H9 (cell line): ENCODE results near the gene TFIP11. TPM values are rescaled to one million over a fixed set of nuclear protein-coding genes. Genes with fewer than 3 reads are reported as not detected.

Experiments
- DNase-seq: peaks from one replicate; pipeline ENCODE4 v3.0.0-alpha.2; 2017
- H2AFZ ChIP-seq: one replicate; pipeline ENCODE4 v1.6.1; 2013; ENCODE audit warnings: mild to moderate bottlenecking, low read length, control low read depth, moderate library complexity
- H2AK5ac ChIP-seq: 2 replicates; pipeline ENCODE4 v1.6.1; 2013; ENCODE audit warnings: low read length, control low read depth, mixed read lengths; ENCODE audit not compliant: insufficient read length
- H2BK120ac ChIP-seq: one replicate; pipeline ENCODE4 v1.6.1; 2013; ENCODE audit warnings: low read depth, mild to moderate bottlenecking, low read length, control low read depth, inconsistent platforms; ENCODE audit not compliant: poor library complexity, severe bottlenecking
- H2BK12ac ChIP-seq: 2 replicates; pipeline ENCODE4 v1.6.1; 2013; ENCODE audit warnings: low read length, control low read depth, mixed read lengths, low read depth; ENCODE audit not compliant: insufficient read length
- H2BK15ac ChIP-seq: 2 replicates; pipeline ENCODE4 v1.6.1; 2013; ENCODE audit warnings: low read depth, low read length, control low read depth
- H2BK20ac ChIP-seq: one replicate; pipeline ENCODE4 v1.6.1; 2013; ENCODE audit warnings: low read depth, mild to moderate bottlenecking, low read length, control low read depth, inconsistent platforms; ENCODE audit not compliant: poor library complexity, severe bottlenecking
- H2BK5ac ChIP-seq: 2 replicates; pipeline ENCODE4 v1.6.1; 2013; ENCODE audit warnings: low read length, control low read depth, mixed read lengths; ENCODE audit not compliant: insufficient read length
- H3K14ac ChIP-seq: 2 replicates; pipeline ENCODE4 v1.6.1; 2013; ENCODE audit warnings: low read length, control low read depth; ENCODE audit not compliant: insufficient read depth
- H3K18ac ChIP-seq: 2 replicates; pipeline ENCODE4 v1.6.1; 2013; ENCODE audit warnings: low read depth, mild to moderate bottlenecking, mixed read lengths, low read length, control low read depth; ENCODE audit not compliant: insufficient read length
- H3K23ac ChIP-seq: 2 replicates; pipeline ENCODE4 v1.6.1; 2013; ENCODE audit warnings: low read length, control low read depth, mixed read lengths, low read depth; ENCODE audit not compliant: insufficient read length
- H3K23me2 ChIP-seq: 2 replicates; pipeline ENCODE4 v1.6.1; 2013; ENCODE audit warnings: low read depth, mild to moderate bottlenecking, mixed read lengths, low read length, control low read depth; ENCODE audit not compliant: insufficient read length, poor library complexity, severe bottlenecking
- H3K27ac ChIP-seq: 2 replicates; pipeline ENCODE4 v1.5.1; 2013; ENCODE audit warnings: low read length, control low read depth, mixed read lengths, low read depth; ENCODE audit not compliant: insufficient read length
- H3K27me3 ChIP-seq: 2 replicates; pipeline ENCODE4 v1.6.1; 2013; ENCODE audit warnings: low read length, control low read depth, inconsistent platforms; ENCODE audit not compliant: insufficient read depth
- H3K4ac ChIP-seq: 2 replicates; pipeline ENCODE4 v1.6.1; 2013; ENCODE audit warnings: low read depth, mild to moderate bottlenecking, control low read depth, inconsistent platforms, low read length, moderate library complexity
- H3K4me1 ChIP-seq: 2 replicates; pipeline ENCODE4 v1.6.1; 2013; ENCODE audit warnings: low read length, control low read depth, inconsistent platforms; ENCODE audit not compliant: insufficient read depth
- H3K4me2 ChIP-seq: 2 replicates; pipeline ENCODE4 v1.6.1; 2013; ENCODE audit warnings: low read length, control low read depth, mixed read lengths; ENCODE audit not compliant: insufficient read length, insufficient read depth
- H3K56ac ChIP-seq: 2 replicates; pipeline ENCODE4 v1.6.1; 2013; ENCODE audit warnings: low read depth, mild to moderate bottlenecking, mixed read lengths, low read length, control low read depth; ENCODE audit not compliant: insufficient read length
- H3K79me1 ChIP-seq: 2 replicates; pipeline ENCODE4 v1.6.1; 2013; ENCODE audit warnings: low read depth, mild to moderate bottlenecking, moderate library complexity, low read length, control low read depth, inconsistent platforms; ENCODE audit not compliant: insufficient read depth, poor library complexity, severe bottlenecking
- H3K79me2 ChIP-seq: 2 replicates; pipeline ENCODE4 v1.6.1; 2013; ENCODE audit warnings: low read length, control low read depth, inconsistent platforms; ENCODE audit not compliant: insufficient read depth
- H3K9ac ChIP-seq: 2 replicates; pipeline ENCODE4 v1.6.1; 2013; ENCODE audit warnings: low read length, control low read depth, mixed read lengths; ENCODE audit not compliant: insufficient read length; ENCODE audit errors: extremely low read depth
- H3K9me3 ChIP-seq: one replicate; pipeline ENCODE4 v1.6.1; 2013; ENCODE audit warnings: low read depth, low read length, inconsistent platforms; ENCODE audit not compliant: control insufficient read depth
- H3T11ph ChIP-seq: one replicate; pipeline ENCODE4 v1.6.1; 2013; ENCODE audit warnings: mild to moderate bottlenecking, low read length, control low read depth, inconsistent platforms
- H4K20me1 ChIP-seq: one replicate; pipeline ENCODE4 v1.6.1; 2013; ENCODE audit not compliant: control insufficient read depth, insufficient read length, insufficient read depth
- H4K5ac ChIP-seq: 2 replicates; pipeline ENCODE4 v1.6.1; 2013; ENCODE audit warnings: low read depth, mild to moderate bottlenecking, mixed read lengths, low read length, control low read depth; ENCODE audit not compliant: insufficient read length
- H4K8ac ChIP-seq: replicated peaks from 2 replicates; pipeline ENCODE4 v1.6.1; 2013; ENCODE audit warnings: low read length, control low read depth, mixed read lengths, low read depth; ENCODE audit not compliant: insufficient read length
- H4K91ac ChIP-seq: 2 replicates; pipeline ENCODE4 v1.6.1; 2013; ENCODE audit warnings: low read depth, mild to moderate bottlenecking, moderate library complexity, mixed read lengths, low read length, control low read depth; ENCODE audit not compliant: insufficient read length
- H3K27ac Mint-ChIP-seq, 3 experiments: 2 replicates in 2 of 3; 3 replicates in 1 of 3; pipeline ENCODE4 v1.8.0; 2020 to 2021; ENCODE audit warnings: mixed read lengths in 3 of 3, mild to moderate bottlenecking in 1 of 3, moderate library complexity in 1 of 3
- H3K27me3 Mint-ChIP-seq: 2 replicates; pipeline ENCODE4 v1.8.0; 2021; ENCODE audit warnings: low read depth, mild to moderate bottlenecking, moderate library complexity, mixed read lengths
- H3K36me3 Mint-ChIP-seq, 3 experiments: 2 replicates in 2 of 3; 3 replicates in 1 of 3; pipeline ENCODE4 v1.8.0; 2020 to 2021; ENCODE audit warnings: low read depth in 3 of 3, mixed read lengths in 3 of 3; ENCODE audit not compliant: insufficient read depth in 1 of 3
- H3K4me1 Mint-ChIP-seq, 2 experiments: 2 replicates each; pipeline ENCODE4 v1.8.0; 2020; ENCODE audit warnings: mixed read lengths in 2 of 2
- H3K4me3 Mint-ChIP-seq, 2 experiments: 2 replicates in 1 of 2; 3 replicates in 1 of 2; pipeline ENCODE4 v1.8.0; 2020 to 2021; ENCODE audit warnings: mild to moderate bottlenecking in 2 of 2, mixed read lengths in 2 of 2, moderate library complexity in 1 of 2
- H3K9me3 Mint-ChIP-seq, 2 experiments: 2 replicates in 1 of 2; 3 replicates in 1 of 2; pipeline ENCODE4 v1.8.0; 2020; ENCODE audit warnings: mild to moderate bottlenecking in 2 of 2, mixed read lengths in 2 of 2, moderate library complexity in 1 of 2
- total RNA-seq: library from RNA; stranded (reverse); gene quantifications from 2 replicates; pipeline ENCODE4 v1.2.1, GENCODE V29; 2021
- TF ChIP-seq, protein P1 (sequence below): fragments of 200-600 bp; sonication (generic); conservative IDR thresholded peaks from 3 replicates; pipeline ENCODE4 v1.8.0; 2021; ENCODE audit warnings: antibody characterized with exemption, mild to moderate bottlenecking

TFIP11 gene
- total RNA-seq, 1 experiment from 2014 or later: 36.4 TPM

DNA sequence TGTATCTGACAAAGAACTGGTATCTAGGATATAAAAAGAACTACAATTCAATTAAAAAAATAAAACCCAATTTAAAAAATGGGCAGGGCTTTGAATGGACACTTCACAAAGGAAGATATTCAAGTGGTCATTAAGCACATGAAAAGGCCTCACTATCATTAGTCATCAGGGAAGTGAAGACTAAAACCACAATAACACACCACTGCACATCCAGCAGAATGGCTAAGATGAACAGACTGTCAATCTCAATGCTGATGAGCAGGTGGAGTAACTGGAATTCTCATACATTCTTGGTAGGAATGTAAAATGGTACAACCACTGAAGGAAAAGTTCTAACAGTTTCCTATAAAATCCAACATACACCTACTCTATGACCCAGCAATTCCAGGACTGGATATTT is 37.6 kb downstream of the TFIP11 start:
- Mint-ChIP-seq H3K27ac (no peak overlapping the region), H3K4me3 (no peak overlapping the region), H3K27me3 (peaks cover 2% of the 10 kb centered on the region; the same call in 1 of the 2 replicates), H3K4me1 (peaks cover 2 to 4% of the 10 kb centered on the region in 2 experiments), H3K9me3 (no peaks in the 10 kb centered on the region), H3K36me3 (peaks cover 32 to 81% (median 70%) of the 10 kb centered on the region in 3 experiments; a peak in 6 of 7 replicates)
- H2BK12ac ChIP-seq: no peak overlapping the region
- no peaks in the 10 kb centered on the region for H3K27me3 ChIP-seq
- no peak overlapping the region for H2BK5ac ChIP-seq
- H3K14ac ChIP-seq: no peak overlapping the region
- H3K4ac ChIP-seq: no peak overlapping the region
- no peak overlapping the region for H3K27ac ChIP-seq
- no peak overlapping the region for H2BK20ac ChIP-seq
- H3K18ac ChIP-seq: no peak overlapping the region
- H4K20me1 ChIP-seq: no peaks in the 10 kb centered on the region
- no peak overlapping the region for H2BK120ac ChIP-seq
- no peak overlapping the region for H3T11ph ChIP-seq
- TF ChIP-seq, protein P1, sequence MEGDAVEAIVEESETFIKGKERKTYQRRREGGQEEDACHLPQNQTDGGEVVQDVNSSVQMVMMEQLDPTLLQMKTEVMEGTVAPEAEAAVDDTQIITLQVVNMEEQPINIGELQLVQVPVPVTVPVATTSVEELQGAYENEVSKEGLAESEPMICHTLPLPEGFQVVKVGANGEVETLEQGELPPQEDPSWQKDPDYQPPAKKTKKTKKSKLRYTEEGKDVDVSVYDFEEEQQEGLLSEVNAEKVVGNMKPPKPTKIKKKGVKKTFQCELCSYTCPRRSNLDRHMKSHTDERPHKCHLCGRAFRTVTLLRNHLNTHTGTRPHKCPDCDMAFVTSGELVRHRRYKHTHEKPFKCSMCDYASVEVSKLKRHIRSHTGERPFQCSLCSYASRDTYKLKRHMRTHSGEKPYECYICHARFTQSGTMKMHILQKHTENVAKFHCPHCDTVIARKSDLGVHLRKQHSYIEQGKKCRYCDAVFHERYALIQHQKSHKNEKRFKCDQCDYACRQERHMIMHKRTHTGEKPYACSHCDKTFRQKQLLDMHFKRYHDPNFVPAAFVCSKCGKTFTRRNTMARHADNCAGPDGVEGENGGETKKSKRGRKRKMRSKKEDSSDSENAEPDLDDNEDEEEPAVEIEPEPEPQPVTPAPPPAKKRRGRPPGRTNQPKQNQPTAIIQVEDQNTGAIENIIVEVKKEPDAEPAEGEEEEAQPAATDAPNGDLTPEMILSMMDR: no peak
- DNase-seq: no peak
- no peaks in the 10 kb centered on the region for H3K23me2 ChIP-seq
- H3K79me1 ChIP-seq: no peaks in the 10 kb centered on the region
- H3K79me2 ChIP-seq: peaks cover 2% of the 10 kb centered on the region; the same call in 1 of the 2 replicates
- no peak overlapping the region for H2AK5ac ChIP-seq
- no peaks in the 10 kb centered on the region for H3K4me1 ChIP-seq
- no peak overlapping the region for H4K5ac ChIP-seq
- H3K9ac ChIP-seq: no peak overlapping the region
- H4K8ac ChIP-seq: no peak overlapping the region
- H3K56ac ChIP-seq: no peak overlapping the region
- no peak overlapping the region for H3K4me2 ChIP-seq
- H4K91ac ChIP-seq: no peak overlapping the region
- no peak overlapping the region for H3K23ac ChIP-seq
- no peaks in the 10 kb centered on the region for H3K9me3 ChIP-seq
- no peak overlapping the region for H2BK15ac ChIP-seq
- H2AFZ ChIP-seq: no peak overlapping the region
